ENCODE results near the gene NDUFA11.
"Not testable (repeated sequence)": the region's sequence is repeated elsewhere in the genome, so short reads cannot be mapped to it uniquely, and the experiment has no call there.

The NDUFA11 gene

DNA sequence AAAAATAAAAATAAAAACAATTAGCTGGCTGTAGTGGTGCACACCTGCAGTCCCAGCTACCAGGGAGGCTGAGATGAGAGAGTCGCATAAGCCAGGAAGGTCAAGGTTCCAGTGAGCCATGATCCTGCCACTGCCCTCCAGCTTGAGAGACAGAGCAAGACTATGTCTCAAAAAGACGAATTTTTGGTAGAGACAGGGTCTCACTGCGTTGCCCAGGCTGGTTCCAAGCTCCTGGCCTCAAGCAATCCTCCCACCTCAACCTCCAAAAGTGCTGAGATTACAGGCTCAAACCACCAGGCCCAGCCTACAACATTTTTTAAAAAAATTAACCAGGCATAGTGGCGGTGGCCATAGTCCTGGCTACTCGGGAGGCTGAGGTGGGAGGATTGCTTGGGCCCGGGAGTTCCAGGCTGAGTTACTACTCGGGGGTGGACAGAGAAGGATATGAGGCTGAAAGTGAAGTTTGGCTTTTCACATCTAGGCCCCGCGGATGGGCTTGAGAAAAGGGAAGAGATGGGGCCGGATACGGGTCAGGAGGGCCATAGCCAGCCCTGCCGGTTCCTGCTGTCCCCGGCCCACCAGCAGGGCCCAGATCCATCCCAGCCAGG lies 10.2 kb downstream of the NDUFA11 start:
- H3K4me3 ChIP-seq (ENCODE audit: low read depth, low read length), result no peak overlapping the region
- DNase-seq (ENCODE audit: low read depth), result no peak

DNA sequence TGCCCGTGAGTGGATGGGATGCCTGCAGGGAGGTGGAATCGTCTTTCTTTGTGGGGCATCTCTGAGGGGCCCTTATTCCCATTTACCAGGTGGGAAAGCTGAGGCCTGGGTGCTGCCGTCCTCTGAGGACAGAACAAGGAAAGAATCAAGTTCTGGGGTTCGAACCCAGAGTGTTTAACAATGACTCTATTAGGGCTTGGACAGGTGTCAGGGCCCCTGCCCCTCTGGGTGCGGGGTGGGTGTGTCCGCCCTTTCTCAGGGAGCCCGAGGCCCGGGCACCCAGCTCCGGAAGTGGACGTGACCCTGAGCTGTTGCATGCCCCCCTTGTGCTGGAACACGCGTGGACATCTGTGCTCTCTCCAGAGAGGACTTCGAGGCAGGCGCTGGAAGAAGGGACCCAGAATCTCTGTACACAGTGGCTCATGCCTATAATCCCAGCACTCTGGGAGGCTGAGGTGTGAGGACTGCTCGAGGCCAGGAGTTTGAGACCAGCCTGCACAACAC lies 10.8 kb downstream of the NDUFA11 start:
- no peak for DNase-seq (ENCODE audit: low read depth)
- no peak overlapping the region for H3K4me3 ChIP-seq (ENCODE audit: low read depth, low read length)

DNA sequence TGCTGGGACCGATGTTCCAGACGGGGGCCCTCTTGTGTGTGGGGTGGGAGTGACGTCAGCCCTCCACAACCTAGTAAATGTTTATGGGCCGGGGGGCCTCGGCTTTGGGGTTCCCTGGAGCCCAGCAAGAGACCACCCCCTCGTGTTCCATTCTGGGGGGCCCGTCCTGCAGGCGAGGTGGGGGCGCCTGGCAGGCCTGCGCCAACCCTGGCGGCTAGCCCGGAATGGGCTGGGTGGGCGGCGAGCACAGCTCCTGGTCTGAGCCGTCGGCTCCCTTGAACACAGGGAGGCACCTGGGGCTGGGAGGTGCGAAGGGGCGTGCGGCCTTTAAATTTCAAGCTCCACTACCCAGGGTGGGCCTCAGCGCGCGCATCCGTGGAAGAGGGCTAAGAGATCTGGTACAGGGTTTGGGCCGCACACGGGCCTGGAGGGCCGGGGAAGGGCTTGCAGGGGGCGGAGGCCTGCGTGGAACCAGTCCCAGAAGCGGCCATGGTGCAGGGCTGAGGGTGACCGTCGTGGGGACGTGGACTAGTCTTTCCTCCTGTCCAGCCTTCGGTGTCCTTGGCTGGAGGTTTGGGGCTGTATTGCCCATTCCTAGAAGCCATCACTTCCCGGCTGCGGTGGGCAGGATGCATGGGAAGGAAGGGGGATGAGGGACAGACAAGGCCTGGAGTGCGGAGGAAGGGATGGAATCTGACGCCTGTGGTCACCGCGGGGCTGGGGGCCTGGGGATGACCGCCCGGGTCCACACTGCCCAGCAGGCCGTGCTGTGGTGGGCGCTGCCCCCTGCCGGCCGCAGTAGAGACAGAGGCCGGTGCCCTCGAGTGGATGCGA lies 11.4 kb downstream of the NDUFA11 start:
- no peak overlapping the region for H3K4me3 ChIP-seq (ENCODE audit: low read depth, low read length)
- DNase-seq (ENCODE audit: low read depth), result no peak

DNA sequence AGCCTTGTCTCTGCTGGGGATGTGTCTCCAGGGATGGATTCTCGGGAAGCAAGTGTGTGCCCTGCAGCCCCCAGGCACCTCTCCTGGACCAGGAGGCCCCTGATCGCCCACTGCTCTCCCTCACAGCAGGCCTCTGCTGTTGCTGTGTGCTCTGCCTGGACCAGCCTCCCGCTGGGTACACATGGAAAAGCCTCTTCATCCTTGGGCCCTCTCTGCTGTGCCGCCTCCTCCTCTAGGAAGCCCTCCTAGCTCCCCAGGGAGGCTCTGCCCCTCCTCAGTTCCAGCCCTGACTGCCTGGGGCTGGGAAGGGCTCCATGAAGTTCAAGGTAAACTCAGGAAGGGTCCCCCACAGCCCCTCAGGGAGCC lies 12.0 kb downstream of the NDUFA11 start:
- H3K4me3 ChIP-seq (ENCODE audit: low read depth, low read length), result no peak overlapping the region
- no peak for DNase-seq (ENCODE audit: low read depth)

DNA sequence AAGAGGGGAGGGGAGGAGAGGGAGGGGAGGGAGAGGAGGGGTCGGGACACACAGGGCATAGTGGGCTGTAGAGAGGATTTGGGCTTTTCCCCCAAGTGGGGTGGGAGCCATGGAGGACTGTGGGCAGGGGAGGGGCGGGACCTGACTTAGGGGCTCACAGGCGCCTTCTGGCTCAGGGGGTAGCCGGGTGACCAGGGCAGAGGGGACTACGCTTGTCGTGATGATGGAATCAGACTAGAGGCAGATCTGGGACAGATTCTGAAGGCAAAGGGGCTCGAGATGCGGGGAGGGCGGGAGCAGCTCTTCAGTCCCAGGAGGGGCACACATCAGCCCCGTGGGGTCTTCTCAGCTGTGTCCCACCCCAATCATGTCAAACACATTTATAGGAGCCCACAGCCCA lies 13.5 kb downstream of the NDUFA11 start:
- no peak overlapping the region for H3K4me3 ChIP-seq (ENCODE audit: low read depth, low read length)
- DNase-seq (ENCODE audit: low read depth), result no peak

DNA sequence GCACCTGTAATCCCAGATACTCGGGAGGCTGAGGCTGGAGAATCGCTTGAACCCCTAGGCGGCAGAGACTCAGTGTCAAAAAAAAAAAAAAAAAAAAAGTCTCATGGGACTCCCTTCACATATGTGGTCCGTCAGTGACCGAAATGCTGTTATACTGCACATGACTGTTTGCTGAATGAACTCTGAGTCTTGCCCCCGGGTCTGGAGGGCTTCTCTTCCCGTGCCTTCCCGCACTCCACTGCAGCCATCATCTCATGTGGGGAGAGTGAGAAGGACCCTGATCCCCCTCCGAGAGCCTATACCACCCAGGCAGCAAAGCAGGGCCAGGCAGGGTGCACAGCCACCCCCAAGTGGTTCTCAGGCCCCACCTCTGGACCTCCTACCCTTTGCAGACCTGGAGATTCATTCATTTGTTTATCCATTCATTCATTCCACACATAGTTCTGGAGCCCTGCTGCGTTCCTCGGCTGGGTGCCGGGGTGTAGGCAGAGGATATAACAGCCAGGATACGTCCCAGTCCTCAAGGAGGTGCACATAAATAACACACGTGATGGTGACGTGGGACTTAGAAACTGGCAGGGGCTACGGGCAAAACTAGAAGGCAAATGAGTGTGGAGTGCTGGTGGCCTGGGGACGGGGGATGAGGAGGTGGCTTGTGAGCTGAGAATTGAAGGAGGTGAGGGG lies 14.2 kb downstream of the NDUFA11 start:
- no peak for DNase-seq (ENCODE audit: low read depth)
- H3K4me3 ChIP-seq (ENCODE audit: low read depth, low read length), result no peak overlapping the region

DNA sequence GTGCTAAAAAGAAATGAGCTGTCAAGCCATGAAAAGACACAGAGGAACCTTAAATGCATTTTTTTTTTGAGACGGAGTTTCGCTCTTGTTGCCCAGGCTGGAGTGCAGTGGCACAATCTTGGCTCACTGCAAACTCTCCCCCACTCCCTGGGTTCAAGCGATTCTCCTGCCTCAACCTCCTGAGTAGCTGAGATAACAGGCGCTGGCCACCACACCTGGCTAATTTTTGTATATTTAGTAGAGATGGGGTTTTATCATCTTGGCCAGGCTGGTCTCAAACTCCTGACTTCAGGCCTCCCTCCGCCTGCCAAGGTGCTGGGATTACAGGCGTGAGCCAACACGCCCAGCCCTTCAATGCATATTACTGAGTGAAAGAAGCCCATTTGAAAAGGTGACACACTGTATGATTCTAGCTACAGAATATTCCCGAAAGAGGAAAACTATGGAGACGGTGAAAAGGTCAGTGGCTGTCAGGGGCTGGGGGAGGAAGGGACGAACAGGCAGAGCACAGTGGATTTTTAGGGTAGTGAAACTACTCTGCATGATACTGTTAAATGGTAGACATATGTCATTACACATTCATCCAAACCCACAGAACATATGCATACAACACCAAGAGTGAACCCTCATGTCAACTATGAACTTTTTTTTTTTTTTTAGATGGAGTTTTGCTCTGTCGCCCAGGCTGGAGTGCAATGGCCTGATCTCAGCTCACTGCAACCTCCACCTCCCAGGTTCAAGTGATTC lies 19.4 kb downstream of the NDUFA11 start:
- not testable (repeated sequence) for DNase-seq (ENCODE audit: low read depth); H3K4me3 ChIP-seq (ENCODE audit: low read depth, low read length)

DNA sequence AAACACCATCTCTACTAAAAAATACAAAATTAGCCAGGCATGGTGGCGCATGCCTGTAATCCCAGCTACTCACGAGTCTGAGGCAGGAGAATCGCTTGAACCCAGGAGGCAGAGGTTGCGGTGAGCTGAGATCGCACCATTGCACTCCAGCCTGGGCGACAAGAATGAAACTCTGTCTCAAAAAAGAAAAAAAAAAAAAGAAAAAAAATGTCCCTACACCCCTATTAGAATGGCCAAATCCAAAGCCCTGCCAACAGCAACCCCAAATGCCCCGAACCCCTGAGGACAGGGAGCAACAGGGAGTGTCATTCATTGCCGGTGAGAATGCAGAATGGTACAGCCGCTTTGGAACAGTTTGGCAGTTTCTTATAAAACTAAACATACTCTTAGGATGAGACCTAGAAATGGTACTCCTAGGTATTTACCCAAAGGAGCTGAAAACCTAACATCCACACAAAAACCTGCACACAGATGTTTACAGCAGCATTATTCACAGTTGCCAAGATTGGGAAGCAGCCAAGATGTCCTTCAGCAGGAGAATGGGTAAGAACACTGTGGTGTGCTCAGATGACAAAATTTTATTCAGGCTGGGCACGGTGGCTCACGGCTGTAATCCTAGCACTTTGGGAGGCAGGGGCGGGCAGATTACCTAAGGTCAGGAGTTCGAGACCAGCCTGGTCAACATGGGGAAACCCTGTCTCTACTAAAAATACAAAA lies 20.3 kb downstream of the NDUFA11 start:
- not testable (repeated sequence) for DNase-seq (ENCODE audit: low read depth)

DNA sequence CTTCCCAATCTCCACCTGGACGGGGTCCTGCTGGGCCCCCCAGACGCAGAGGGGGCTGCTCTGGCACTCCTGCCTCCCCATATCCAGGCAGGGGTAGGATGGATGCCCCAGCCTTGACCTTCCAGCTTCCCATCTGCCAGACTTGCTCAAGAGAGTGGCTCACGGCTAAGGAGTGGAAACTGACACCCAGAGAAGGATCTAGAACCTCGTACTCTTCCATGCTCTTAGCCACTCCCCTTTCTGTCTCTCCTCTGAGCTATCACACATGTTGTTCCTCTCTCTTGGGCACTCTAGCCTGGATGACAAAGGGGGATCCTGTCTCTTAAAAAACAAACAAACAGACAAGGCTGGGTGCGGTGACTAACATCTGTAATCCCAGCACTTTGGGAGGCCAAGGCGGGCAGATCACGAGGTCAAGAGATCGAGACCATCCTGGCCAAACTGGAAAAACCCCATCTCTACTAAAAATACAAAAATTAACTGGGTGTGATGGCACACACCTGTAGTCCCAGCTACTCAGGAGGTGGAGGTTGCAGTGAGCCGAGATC lies 21.1 kb downstream of the NDUFA11 start:
- no peak for DNase-seq (ENCODE audit: low read depth)
- no peak overlapping the region for H3K4me3 ChIP-seq (ENCODE audit: low read depth, low read length)

More for the DNA sequence above, 20.3 kb downstream of the NDUFA11 start:
- H3K4me3 ChIP-seq (ENCODE audit: low read depth, low read length), result not testable (repeated sequence)

DNA sequence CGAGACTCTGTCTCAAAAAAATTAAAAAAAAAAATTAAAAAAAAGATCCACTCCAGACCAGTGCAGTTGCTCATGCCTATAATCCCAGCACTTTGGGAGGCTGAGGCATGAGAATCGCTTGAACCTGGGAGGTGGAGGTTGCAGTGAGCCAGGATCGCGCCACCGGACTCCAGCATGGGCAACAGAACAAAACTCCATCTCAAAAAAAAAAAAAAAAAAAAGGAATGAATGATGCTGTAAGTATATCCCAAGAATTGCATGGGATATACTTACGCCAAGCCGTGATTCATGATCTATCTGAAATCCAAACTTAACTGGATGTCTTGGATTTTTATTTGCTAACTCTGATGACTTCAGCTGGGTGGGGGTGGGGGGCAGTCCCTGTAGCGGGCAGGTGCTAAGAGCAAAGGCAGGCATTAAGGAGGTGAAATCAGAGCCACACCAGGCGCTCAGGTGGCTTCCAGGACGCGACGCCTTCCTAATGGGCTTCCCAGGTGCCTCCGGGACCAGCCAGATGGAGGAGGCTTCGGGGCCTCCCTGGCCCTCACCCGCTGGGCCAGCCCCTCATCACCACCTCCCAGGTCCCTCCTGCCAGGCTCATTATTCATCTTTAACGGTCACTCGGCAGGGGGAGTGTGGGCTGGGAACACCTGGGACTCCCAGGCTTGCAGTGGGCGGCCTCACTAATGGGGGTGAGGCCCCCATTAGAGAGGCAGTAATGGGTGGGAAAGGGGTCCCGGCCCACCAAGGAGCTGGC lies 21.9 kb downstream of the NDUFA11 start:
- no peak overlapping the region for H3K4me3 ChIP-seq (ENCODE audit: low read depth, low read length)

DNA sequence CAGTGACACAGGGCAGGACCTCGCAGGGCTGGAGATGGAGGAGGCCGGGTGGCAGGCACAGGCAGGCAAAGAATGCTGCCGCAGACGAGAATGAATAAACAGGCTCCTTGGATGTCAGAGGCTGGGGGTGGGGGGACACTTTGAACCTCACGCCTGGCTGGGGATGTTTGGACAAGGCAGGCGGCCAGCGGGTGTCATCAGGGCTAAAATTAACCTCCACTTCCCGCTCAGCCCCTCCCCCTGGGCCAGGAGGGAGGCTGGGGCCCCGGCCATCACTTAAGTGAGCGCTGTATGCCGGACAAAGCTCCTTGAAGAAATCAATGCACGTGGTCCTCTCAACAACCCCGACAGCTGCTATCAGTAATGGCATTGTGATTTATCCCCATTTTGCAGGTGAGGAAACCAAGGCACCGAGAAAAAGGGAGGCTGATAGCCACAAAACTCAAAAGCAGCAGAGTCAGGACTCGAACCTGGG lies 22.9 kb downstream of the NDUFA11 start:
- DNase-seq (ENCODE audit: low read depth), result peak; percentile 18
- H3K4me3 ChIP-seq (ENCODE audit: low read depth, low read length), result no peak overlapping the region

More for the DNA sequence above, 21.9 kb downstream of the NDUFA11 start:
- DNase-seq (ENCODE audit: low read depth), result no peak

DNA sequence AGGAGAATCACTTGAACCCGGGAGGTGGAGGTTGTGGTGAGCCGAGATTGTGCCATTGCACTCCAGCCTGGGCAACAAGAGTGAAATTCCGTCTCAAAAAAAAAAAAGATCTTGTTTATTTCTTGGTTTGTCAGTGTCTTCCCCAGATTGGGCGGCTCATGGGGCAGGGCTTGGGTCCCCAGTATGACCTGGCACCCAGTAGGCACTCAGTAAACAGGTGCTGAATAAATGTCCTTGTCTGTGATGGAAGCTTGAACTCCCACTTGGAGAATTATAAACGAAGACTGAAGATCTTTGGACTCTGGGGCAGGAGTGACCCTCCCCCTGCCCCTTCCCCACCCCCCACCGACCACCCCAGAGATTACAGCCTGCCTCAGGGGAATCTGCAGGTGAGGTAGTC lies 23.4 kb downstream of the NDUFA11 start:
- H3K4me3 ChIP-seq (ENCODE audit: low read depth, low read length), result no peak overlapping the region
- no peak for DNase-seq (ENCODE audit: low read depth)

DNA sequence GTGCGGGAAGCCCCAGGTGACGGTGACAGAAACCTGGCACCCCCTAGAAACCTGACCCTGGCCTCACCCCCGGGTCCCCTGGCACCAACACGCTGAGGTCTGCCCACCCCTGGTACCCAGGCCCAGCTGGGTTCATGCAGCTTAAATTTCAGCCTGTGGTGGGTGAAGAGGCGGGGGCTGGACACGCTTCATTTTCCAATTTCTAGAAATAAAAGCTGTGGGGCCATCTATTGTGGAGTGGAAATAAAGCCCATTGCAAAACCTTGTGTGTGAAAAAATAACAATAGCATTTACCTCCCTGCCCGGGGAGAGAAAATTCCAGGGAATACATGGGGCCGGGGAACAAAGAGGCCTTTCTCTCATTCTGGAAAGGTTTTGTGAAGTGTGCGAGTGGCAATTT lies 25.7 kb downstream of the NDUFA11 start:
- H3K4me3 ChIP-seq (ENCODE audit: low read depth, low read length), result no peak overlapping the region
- no peak for DNase-seq (ENCODE audit: low read depth)

DNA sequence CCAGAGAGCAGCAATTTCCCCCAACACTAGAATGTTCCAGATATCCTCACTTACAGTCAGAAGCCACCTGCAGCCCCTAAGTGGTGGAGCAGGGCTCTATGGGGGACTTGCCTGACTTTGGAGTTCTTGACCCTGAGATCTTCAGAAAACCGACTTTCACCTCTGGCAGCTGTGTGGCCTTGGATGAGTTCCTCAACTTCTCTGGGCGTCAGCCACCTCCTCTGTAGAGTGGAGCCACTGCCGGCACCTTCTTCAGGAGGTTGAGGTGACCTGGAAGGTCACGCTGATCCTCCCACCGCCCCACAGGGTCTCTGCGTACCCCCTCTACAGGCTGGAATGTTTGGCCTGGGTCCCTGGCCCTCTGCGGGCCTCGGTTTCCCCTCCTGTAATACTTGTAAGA lies 26.2 kb downstream of the NDUFA11 start:
- DNase-seq (ENCODE audit: low read depth), result no peak
- no peak overlapping the region for H3K4me3 ChIP-seq (ENCODE audit: low read depth, low read length)

DNA sequence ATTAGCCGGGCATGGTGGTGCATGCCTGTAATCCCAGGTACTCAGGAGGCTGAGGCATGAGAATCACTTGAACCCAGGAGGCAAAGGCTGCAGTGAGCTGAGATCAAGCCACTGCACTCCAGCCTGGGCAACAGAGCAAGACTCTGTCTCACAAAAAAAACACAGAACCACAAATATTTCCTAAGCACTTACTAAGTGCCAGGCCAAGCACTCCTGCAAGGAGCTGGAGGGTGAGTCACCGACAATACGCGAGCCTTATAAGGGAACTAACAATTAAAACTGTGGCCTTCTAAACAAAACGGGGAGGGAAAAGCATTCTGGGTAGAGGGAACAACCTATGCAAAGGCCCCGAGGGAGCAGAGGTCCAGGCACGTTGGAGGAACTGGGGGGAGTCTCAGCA lies 29.1 kb downstream of the NDUFA11 start:
- not testable (repeated sequence) for H3K4me3 ChIP-seq (ENCODE audit: low read depth, low read length); DNase-seq (ENCODE audit: low read depth)

DNA sequence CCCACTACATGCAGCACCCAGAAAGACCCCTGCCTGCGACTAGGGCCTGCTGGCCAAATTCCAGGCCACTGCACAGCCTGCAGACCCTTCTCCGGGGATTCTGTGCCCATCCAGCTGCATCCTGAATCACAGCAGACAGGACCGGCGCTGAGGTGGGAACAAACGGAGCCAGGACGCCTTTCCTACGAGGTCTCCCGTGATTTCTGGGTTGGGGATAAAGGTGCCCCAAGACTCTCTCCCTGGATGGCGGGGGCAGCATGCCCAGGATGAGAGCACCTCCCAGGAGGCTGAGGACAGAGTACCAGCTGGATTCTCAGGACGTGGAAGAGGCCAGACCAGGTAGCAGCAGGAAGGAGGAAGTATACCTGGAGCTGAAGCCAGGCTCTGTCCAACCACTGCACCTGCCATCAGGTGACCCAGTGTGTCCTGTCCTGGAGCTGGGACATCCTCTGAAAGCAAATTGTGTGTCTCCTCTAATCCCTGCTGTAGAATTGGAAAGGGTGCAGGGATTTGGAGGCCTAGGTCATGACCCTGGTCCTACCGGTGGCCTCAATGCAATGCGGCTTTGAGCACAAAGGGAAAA lies 29.9 kb downstream of the NDUFA11 start:
- no peak overlapping the region for H3K4me3 ChIP-seq (ENCODE audit: low read depth, low read length)
- DNase-seq (ENCODE audit: low read depth), result no peak

DNA sequence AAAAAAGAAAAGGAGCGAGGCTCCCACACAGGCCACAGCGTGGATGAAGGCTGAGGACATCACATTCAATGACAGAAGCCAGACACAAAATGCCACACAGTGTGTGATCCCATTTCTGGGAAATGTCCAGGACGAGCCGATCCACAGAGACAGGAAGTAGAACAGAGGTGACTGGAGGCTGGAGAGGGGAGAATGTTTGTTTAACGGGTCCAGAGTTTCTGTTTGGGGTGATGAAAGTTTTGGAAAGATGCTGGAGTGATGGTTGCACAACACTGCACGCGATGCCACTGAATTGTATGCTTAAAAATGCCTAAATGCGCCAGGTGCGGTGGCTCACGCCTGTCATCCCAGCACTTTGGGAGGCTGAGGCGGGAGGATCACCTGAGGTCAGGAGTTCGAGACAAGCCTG lies 32.6 kb downstream of the NDUFA11 start:
- H3K4me3 ChIP-seq (ENCODE audit: low read depth, low read length), result no peak overlapping the region
- DNase-seq (ENCODE audit: low read depth), result no peak

Measured in skeletal muscle cell (primary cell).